Stomach (tissue), 4 donors: Measurements from ENCODE around the gene MIS18BP1.

Experiments used
- CTCF ChIP-seq, 7 experiments: fragments of 450-650 bp in 4 of 7; fragments of 200-600 bp in 3 of 7; sonication (generic) in 3 of 7; IDR thresholded peaks; one replicate each; pipeline ENCODE4 v1.5.1; 2016 to 2019; ENCODE audit warnings: antibody characterized with exemption in 7 of 7, control low read depth in 2 of 7, mild to moderate bottlenecking in 1 of 7
- EP300 ChIP-seq: sonication (generic); formaldehyde crosslinking; IDR thresholded peaks from one replicate; pipeline ENCODE4 v1.6.1; 2017; ENCODE audit warnings: antibody characterized with exemption

GRCh38 chr14:45249856-45250575 is 3.0 kb downstream of the MIS18BP1 start:
- TF ChIP-seq CTCF (IDR thresholded peaks at IDR 0.05) (no peak), EP300 (no peak)
